WERI-Rb-1 (cell line): ENCODE data around the gene BAZ1B.
"Not testable (repeated sequence)": the region's sequence is repeated elsewhere in the genome, so short reads cannot be mapped to it uniquely, and the experiment has no call there.

Experiments used
- DNase-seq: peaks from one replicate; pipeline ENCODE4 v3.0.0-alpha.2; 2020
- H3K27ac ChIP-seq: fragments of 250-450 bp; sonication (Bioruptor Pico); 2 replicates; pipeline ENCODE4 v1.5.1; 2020; ENCODE audit warnings: mild to moderate bottlenecking, moderate library complexity
- H3K27me3 ChIP-seq: fragments of 250-450 bp; sonication (Bioruptor Pico); 2 replicates; pipeline ENCODE4 v1.5.1; 2021; ENCODE audit warnings: mild to moderate bottlenecking, low read depth, moderate library complexity; ENCODE audit not compliant: insufficient read depth, severe bottlenecking
- H3K36me3 ChIP-seq: fragments of 250-450 bp; sonication (Bioruptor Pico); 2 replicates; pipeline ENCODE4 v1.5.1; 2020; ENCODE audit warnings: mild to moderate bottlenecking, moderate library complexity
- H3K4me3 ChIP-seq: 2 replicates; pipeline ENCODE4 v1.5.1; 2011; ENCODE audit warnings: low read depth, mild to moderate bottlenecking, control low read depth, low read length
- H3K9me3 ChIP-seq: fragments of 250-450 bp; sonication (Bioruptor Pico); 2 replicates; pipeline ENCODE4 v1.5.1; 2021; ENCODE audit warnings: mild to moderate bottlenecking, moderate library complexity; ENCODE audit not compliant: severe bottlenecking
- TF ChIP-seq, protein P1 (sequence below): IDR thresholded peaks from 2 replicates; pipeline ENCODE4 v1.5.1; 2011; ENCODE audit warnings: low read depth, mild to moderate bottlenecking, control low read depth, inconsistent platforms, low read length

BAZ1B gene

DNA sequence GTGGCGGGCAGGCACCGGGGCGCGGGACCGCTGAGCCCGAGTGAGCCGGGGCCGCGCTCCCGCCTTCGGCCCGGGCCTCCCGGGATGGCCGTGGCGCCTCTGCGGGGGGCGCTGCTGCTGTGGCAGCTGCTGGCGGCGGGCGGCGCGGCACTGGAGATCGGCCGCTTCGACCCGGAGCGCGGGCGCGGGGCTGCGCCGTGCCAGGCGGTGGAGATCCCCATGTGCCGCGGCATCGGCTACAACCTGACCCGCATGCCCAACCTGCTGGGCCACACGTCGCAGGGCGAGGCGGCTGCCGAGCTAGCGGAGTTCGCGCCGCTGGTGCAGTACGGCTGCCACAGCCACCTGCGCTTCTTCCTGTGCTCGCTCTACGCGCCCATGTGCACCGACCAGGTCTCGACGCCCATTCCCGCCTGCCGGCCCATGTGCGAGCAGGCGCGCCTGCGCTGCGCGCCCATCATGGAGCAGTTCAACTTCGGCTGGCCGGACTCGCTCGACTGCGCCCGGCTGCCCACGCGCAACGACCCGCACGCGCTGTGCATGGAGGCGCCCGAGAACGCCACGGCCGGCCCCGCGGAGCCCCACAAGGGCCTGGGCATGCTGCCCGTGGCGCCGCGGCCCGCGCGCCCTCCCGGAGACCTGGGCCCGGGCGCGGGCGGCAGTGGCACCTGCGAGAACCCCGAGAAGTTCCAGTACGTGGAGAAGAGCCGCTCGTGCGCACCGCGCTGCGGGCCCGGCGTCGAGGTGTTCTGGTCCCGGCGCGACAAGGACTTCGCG is 88.0 kb downstream of the BAZ1B start:
- no peak for DNase-seq
- TF ChIP-seq, protein P1, sequence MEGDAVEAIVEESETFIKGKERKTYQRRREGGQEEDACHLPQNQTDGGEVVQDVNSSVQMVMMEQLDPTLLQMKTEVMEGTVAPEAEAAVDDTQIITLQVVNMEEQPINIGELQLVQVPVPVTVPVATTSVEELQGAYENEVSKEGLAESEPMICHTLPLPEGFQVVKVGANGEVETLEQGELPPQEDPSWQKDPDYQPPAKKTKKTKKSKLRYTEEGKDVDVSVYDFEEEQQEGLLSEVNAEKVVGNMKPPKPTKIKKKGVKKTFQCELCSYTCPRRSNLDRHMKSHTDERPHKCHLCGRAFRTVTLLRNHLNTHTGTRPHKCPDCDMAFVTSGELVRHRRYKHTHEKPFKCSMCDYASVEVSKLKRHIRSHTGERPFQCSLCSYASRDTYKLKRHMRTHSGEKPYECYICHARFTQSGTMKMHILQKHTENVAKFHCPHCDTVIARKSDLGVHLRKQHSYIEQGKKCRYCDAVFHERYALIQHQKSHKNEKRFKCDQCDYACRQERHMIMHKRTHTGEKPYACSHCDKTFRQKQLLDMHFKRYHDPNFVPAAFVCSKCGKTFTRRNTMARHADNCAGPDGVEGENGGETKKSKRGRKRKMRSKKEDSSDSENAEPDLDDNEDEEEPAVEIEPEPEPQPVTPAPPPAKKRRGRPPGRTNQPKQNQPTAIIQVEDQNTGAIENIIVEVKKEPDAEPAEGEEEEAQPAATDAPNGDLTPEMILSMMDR: no peak
- no peak overlapping the region for H3K27ac ChIP-seq
- no peaks in the 10 kb centered on the region for H3K9me3 ChIP-seq
- H3K36me3 ChIP-seq: peaks cover 5% of the 10 kb centered on the region
- no peaks in the 10 kb centered on the region for H3K27me3 ChIP-seq
- H3K4me3 ChIP-seq: no peak overlapping the region

DNA sequence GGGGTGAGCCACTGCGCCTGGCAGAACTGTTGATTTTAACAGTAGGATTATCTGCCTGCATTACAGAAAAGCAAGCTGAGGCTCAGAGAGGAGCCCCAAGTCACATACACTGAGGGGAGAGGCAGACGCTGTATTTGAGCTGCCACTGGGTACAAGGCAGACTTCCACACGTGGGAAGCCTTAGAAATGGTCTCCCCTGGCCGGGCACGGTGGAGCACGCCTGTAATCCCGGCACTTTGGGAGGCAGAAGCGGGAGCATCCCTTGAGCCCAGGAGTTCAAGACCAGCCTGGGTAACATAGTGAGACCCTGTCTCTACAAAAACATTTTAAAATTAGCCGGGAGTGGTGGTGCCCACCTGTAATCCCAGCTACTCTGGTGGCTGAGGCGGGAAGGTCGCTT is 89.4 kb downstream of the BAZ1B start:
- H3K27ac ChIP-seq: no peak overlapping the region
- TF ChIP-seq, protein P1: no peak
- no peaks in the 10 kb centered on the region for H3K9me3 ChIP-seq
- no peaks in the 10 kb centered on the region for H3K27me3 ChIP-seq
- H3K36me3 ChIP-seq: no peaks in the 10 kb centered on the region
- DNase-seq: no peak
- H3K4me3 ChIP-seq: no peak overlapping the region

DNA sequence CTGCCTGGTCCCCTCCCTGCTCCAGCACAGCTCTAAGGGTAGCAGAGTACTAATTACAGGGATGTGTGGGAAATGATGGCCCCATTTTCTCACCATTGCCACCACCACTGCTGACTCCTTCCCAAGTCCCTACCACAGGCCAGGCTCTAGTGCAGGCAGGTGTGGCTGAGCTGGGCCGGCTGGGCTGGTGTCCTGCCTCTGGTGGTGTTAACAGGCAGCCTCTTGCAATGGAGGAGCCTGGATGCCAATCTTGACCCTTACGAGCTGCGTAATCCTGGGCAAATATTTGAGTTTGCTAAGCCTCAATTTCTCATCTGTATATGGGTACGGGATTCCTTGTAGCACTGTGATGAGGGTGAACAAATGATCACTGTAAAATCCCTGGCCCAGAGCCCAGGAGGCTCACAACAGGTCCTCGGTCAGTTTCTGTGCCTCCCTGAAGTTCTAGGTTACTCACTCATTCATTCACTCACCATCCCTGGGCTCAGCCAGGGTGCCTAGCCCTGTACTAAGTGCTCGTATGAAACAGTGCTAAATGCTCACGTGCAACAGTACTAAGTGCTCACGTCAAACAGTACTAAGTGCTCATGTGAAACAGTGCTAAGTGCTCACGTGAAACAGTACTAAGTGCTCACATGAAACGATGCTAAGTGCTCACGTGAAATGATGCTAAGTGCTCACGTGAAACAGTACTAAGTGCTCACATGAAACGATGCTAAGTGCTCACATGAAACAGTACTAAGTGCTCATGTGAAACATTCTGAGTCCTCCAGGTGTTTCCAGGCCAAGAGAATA is 90.9 kb downstream of the BAZ1B start:
- H3K36me3 ChIP-seq: no peaks in the 10 kb centered on the region
- no peaks in the 10 kb centered on the region for H3K27me3 ChIP-seq
- no peak overlapping the region for H3K4me3 ChIP-seq
- TF ChIP-seq, protein P1: no peak
- no peaks in the 10 kb centered on the region for H3K9me3 ChIP-seq
- no peak for DNase-seq
- H3K27ac ChIP-seq: no peak overlapping the region

DNA sequence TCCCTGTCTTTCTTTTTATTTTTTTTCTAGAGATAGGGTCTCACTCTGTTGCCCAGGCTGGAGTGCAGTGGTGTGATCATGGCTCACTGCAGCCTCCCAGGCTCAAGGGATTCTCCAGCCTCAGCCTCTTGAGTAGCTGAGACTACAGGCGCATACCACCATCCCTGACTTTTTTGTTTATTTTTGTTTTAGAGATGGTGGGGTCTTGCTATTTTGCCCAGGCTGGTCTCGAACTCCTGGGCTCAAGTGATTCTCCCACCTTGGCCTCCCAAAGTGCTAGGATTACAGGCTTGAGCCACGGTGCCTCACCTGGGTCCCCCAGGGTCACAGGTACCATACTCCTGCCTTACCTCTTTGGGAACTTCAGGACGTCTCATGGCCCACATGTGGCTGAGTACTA is 91.6 kb downstream of the BAZ1B start:
- not testable (repeated sequence) for H3K27ac ChIP-seq

DNA sequence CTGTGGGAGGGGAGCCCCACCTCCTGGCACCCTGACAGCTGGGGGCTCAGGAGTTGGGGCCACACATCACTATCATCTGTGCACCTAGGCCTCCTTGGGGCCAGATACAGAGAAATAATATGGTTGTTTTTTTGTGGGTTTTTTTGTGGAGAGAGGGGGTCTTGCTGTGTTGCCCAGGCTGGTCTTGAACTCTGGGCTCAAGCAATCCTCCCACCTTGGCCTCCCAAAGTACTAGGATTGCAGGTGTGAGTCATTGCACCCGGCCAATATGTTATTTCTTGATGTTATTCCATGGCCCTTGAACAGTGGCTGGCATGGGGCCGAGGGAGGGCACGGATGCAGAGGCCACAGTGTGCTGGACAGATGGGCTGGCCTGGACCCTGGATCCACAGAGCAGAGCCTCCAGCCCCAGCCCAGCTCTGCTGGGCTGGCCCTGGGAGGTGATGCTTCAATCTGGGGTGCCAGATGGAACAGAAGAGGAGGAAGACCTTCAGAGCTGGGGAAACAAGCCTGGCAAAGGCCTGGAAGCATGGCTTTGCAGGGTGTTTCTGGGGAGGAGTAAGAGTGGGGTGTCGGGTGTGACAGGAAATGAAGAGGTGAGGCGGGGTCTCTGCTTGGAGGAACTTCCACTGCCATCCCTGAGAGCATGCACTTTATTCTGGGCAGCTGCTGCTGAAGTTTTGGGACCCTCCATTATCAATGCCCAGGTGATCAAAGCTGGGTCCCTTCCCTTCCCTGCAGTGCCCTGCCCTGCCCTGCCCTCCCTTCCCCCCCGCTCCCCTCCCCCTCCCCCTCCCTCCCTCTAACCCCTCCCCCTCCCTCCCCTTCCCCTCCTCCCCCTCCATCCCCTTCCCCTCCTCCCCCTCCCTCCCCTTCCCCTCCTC is 92.2 kb downstream of the BAZ1B start:
- H3K27ac ChIP-seq: no peak overlapping the region
- H3K4me3 ChIP-seq: no peak overlapping the region
- H3K36me3 ChIP-seq: no peaks in the 10 kb centered on the region

More for the DNA sequence above, 91.6 kb downstream of the BAZ1B start:
- DNase-seq, H3K27me3 ChIP-seq, H3K9me3 ChIP-seq, H3K4me3 ChIP-seq, H3K36me3 ChIP-seq: not testable (repeated sequence)

More for the DNA sequence above, 92.2 kb downstream of the BAZ1B start:
- H3K9me3 ChIP-seq: no peaks in the 10 kb centered on the region
- H3K27me3 ChIP-seq: no peaks in the 10 kb centered on the region
- TF ChIP-seq, protein P1: no peak
- no peak for DNase-seq
